ENCODE results near the gene TAPT1. TPM values are rescaled to one million over a fixed set of nuclear protein-coding genes. Genes with fewer than 3 reads are reported as not detected.

Gene TAPT1
- polyA plus RNA-seq, 1 of the 3 experiments (the other 2 are of a cell fraction) = 6.2 TPM

DNA sequence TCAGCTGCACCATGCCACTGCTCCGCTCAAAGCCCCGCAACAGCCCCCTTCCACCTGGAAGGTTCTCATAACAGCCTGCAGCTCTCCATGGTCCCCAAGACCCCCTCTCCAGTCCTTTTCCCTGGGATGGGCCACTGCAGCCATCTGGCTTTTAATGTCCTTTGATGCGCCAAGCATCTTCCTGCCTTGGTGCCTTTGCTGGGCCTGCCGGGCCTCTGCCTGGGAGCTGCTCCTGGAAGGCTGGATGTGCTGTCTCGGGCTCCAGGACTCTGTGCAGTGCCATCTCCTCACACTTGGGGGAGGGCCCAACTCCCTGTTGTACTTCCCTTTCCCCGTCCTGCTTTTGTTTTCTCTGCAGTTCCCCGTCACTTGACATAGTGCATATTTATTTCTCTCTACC is 60.3 kb downstream of the TAPT1 start:
- H3K4me2 ChIP-seq = no peak overlapping the region
- H3K9me2 ChIP-seq = no peaks in the 10 kb centered on the region
- no peaks in the 10 kb centered on the region for H4K20me1 ChIP-seq (ENCODE audit: insufficient read depth)
- no peaks in the 10 kb centered on the region for H3K9me3 ChIP-seq
- TF ChIP-seq MAX (IDR thresholded peaks at IDR 0.05; ENCODE audit: low read depth) (no peak), GABPA (IDR thresholded peaks at IDR 0.05; ENCODE audit: low read depth) (no peak), YY1 (IDR thresholded peaks at IDR 0.05; ENCODE audit: low read depth) (no peak), MEF2A (IDR thresholded peaks at IDR 0.05; ENCODE audit: borderline replicate concordance, low read depth) (no peak), MXI1 (IDR thresholded peaks at IDR 0.05; ENCODE audit: low read depth, low read length) (no peak), JUND (IDR thresholded peaks at IDR 0.05) (no peak), FOXJ3 (CRISPR knock-in tag; IDR thresholded peaks at IDR 0.05) (no peak), GATA2 (CRISPR knock-in tag; IDR thresholded peaks at IDR 0.05) (no peak), USF1 (IDR thresholded peaks at IDR 0.05; ENCODE audit: borderline replicate concordance, low read depth) (no peak), EP300 (IDR thresholded peaks at IDR 0.05; ENCODE audit: borderline replicate concordance in 1 of 2, low read depth in 1 of 2, low read length in 1 of 2) (no peak), SMC3 (IDR thresholded peaks at IDR 0.05; ENCODE audit: low read depth, low read length) (no peak), EZH2phosphoT487 (IDR thresholded peaks at IDR 0.05; ENCODE audit: borderline replicate concordance, low read depth) (no peak)
- TF ChIP-seq, protein P1, sequence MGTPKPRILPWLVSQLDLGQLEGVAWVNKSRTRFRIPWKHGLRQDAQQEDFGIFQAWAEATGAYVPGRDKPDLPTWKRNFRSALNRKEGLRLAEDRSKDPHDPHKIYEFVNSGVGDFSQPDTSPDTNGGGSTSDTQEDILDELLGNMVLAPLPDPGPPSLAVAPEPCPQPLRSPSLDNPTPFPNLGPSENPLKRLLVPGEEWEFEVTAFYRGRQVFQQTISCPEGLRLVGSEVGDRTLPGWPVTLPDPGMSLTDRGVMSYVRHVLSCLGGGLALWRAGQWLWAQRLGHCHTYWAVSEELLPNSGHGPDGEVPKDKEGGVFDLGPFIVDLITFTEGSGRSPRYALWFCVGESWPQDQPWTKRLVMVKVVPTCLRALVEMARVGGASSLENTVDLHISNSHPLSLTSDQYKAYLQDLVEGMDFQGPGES (IDR thresholded peaks at IDR 0.05; ENCODE audit: low read depth, low read length) = no peak
- TF ChIP-seq, protein P2, sequence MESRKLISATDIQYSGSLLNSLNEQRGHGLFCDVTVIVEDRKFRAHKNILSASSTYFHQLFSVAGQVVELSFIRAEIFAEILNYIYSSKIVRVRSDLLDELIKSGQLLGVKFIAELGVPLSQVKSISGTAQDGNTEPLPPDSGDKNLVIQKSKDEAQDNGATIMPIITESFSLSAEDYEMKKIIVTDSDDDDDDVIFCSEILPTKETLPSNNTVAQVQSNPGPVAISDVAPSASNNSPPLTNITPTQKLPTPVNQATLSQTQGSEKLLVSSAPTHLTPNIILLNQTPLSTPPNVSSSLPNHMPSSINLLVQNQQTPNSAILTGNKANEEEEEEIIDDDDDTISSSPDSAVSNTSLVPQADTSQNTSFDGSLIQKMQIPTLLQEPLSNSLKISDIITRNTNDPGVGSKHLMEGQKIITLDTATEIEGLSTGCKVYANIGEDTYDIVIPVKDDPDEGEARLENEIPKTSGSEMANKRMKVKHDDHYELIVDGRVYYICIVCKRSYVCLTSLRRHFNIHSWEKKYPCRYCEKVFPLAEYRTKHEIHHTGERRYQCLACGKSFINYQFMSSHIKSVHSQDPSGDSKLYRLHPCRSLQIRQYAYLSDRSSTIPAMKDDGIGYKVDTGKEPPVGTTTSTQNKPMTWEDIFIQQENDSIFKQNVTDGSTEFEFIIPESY (IDR thresholded peaks at IDR 0.05; ENCODE audit: borderline replicate concordance, low read depth) = no peak
- TF ChIP-seq, protein P3, sequence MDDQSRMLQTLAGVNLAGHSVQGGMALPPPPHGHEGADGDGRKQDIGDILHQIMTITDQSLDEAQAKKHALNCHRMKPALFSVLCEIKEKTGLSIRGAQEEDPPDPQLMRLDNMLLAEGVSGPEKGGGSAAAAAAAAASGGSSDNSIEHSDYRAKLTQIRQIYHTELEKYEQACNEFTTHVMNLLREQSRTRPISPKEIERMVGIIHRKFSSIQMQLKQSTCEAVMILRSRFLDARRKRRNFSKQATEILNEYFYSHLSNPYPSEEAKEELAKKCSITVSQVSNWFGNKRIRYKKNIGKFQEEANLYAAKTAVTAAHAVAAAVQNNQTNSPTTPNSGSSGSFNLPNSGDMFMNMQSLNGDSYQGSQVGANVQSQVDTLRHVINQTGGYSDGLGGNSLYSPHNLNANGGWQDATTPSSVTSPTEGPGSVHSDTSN (IDR thresholded peaks at IDR 0.05) = no peak
- no peaks in the 10 kb centered on the region; a peak in 1 of 4 replicates for H3K4me1 ChIP-seq (ENCODE audit: control insufficient read depth in 1 of 2, insufficient read depth in 2 of 2, low read depth in 1 of 2, low read length in 1 of 2)
- H3K79me2 ChIP-seq (ENCODE audit: insufficient read depth) = no peaks in the 10 kb centered on the region
- WGBS (ENCODE audit: low lambda C conversion rate) = 96% methylated on average over 7 of the region's 7 CpGs
- H3K9ac ChIP-seq = no peak overlapping the region
- no peak overlapping the region for H2AFZ ChIP-seq (ENCODE audit: low read depth)
- POLR2A ChIA-PET = no interaction called here
- peaks cover 12 to 48% of the 10 kb centered on the region in 2 experiments for H3K36me3 ChIP-seq (replicated peaks in 1 of 2; ENCODE audit: control insufficient read depth in 1 of 2, insufficient read depth in 2 of 2, low read length in 1 of 2)
- no peaks in the 10 kb centered on the region for H3F3A ChIP-seq (replicated peaks; ENCODE audit: insufficient read depth)
- no peak for DNase-seq
- no peaks in the 10 kb centered on the region for H3K27me3 ChIP-seq (ENCODE audit: insufficient read depth)
- H3K4me3 ChIP-seq (ENCODE audit: low read depth in 2 of 2, low read length in 1 of 2) = no peak overlapping the region
- CTCF ChIA-PET = interaction anchor here (0.6 to 1.6 kb wide), 3 partner anchors 10 to 158 kb away, joined by 3 to 5 read pairs (median 3); no protein-coding TSS in a partner anchor
- H3K27ac ChIP-seq (ENCODE audit: low read depth in 2 of 2, low read length in 1 of 2) = no peak overlapping the region
